Cortex of kidney (tissue), 1 donor: Measurements from ENCODE around the gene SEC14L5.

Experiments used
- DNase-seq: peaks from one replicate; lab custom pipeline; 2025; lab: John Stamatoyannopoulos, UW

Gene SEC14L5

GRCh38 chr16:4987580-4988374 lies 29.6 kb downstream of the SEC14L5 start:
- no peak for DNase-seq

GRCh38 chr16:4988647-4989046 lies 30.5 kb downstream of the SEC14L5 start:
- DNase-seq = no peak

DNA sequence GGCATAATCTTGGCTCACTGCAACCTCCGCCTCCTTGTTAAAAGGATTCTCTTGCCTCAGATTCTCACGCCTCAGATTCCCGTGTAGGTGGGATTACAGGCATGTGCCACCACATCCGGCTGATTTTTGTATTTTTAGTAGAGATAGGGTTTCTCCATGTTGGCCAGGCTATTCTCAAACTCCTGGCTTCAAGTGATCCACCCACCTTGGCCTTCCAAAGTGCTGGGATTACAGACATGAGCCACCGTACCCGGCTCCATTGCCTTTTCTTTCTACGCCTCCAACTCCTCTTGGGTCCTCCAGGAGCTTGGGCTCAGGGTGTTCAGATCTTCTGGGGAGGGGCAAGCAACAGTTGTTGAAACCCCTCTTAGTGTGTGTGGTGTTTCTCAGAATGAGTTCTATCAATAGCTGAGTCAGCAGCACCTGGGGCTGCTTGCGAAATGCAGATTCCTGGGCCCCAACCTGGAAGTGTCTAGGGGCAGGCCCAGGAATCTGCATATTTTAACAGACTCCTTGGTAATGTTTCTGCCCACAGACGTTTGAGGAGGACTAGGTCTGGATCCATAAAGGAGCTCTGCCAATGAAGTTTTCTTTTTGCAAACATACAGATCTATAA lies 31.4 kb downstream of the SEC14L5 start:
- DNase-seq = no peak

GRCh38 chr16:4990415-4990814 lies 32.3 kb downstream of the SEC14L5 start:
- no peak for DNase-seq

DNA sequence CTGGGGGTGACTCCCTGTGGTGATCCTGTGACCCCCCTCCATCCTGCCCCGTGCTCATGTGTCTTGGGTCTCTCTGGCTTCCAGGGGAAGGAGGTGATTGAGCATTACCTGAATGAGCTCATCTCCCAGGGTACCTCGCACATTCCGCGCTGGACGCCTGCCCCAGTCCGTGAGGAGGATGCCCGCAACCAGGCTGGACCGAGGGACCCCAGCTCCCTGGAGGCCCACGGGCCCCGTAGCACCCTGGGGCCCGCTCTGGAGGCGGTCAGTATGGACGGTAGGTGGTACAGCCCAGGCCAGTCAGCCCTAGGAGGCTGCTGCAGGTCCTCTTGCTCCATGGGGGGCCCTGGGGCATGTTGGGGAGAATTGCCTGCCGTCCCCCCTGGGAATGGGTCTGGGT lies 33.6 kb downstream of the SEC14L5 start:
- DNase-seq = no peak

DNA sequence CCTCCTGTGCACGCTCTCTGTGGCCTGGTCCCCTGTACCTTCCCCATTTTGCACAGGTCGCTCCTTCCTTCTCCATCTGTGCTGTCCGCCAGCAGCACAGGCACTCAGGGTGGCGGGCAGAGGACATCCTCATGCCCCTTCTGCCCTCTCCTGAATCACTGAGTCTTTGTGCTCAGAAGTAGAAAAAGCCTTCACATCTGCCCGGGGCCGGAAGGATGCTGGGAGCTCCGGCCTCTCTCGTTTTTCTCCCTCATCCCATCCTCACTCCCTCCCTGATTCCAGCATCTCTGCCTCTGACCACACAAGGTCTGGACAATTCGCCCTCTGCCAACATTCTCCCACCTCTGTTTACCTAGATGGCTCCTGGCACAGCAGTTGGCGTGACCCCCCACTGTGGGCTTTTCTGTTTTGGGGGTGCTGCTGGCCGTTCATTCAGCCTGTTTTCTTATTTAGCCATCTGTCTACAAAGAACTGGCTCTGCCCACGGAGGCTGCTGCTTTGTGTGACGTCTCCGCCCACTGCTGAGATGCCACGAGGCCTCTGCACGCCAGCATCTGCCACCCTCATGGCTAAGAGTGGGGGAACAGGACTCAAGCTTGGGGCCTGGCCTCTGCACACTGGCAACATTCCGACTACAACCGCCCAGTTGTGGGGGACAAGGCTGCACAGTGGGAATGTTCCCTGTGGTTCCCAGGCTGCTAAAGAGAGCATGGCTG lies 36.7 kb downstream of the SEC14L5 start:
- DNase-seq = no peak

- DNase-seq = no peak
These were observed 42.5 kb downstream of the SEC14L5 start for GRCh38 chr16:5000573-5001001.

GRCh38 chr16:5001571-5001970 lies 43.4 kb downstream of the SEC14L5 start:
- DNase-seq = no peak

DNA sequence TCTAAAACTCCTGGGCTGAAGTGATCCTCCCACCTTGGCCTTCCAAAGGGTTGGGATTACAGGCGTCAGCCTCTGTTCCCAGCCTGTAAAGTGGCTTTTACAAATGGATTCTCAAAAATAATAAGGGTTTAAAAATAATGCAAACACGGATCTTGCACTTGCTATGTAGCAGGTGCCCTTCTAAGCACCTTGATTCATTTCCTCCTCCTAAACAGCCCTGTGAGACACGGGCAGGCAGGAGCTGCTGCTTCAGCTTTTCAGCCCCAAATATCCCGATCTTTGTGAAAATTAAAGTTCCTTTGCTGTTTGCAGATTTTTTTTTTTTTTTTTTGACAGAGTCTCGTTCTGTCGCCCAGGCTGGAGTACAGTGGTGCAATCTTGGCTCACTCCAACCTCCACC lies 43.9 kb downstream of the SEC14L5 start:
- DNase-seq = no peak

- DNase-seq = no peak
These were observed 44.6 kb downstream of the SEC14L5 start for GRCh38 chr16:5002699-5003143.

DNA sequence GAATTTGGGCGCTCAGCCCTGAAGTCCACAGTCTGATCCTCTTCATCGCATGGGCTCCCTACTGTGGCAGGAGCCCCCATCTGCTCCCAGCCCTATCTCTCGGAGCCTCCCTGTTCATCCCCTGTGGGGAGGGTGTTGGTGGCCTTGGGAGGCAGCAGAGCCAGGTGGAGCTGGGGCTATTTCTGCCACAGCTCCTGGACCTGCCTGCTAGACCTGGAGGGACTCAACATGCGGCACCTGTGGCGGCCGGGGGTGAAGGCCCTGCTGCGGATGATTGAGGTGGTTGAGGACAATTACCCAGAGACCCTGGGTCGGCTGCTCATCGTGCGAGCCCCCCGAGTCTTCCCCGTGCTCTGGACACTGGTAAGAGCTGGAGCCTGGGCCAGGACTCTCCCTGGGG lies 45.1 kb downstream of the SEC14L5 start:
- DNase-seq = no peak

DNA sequence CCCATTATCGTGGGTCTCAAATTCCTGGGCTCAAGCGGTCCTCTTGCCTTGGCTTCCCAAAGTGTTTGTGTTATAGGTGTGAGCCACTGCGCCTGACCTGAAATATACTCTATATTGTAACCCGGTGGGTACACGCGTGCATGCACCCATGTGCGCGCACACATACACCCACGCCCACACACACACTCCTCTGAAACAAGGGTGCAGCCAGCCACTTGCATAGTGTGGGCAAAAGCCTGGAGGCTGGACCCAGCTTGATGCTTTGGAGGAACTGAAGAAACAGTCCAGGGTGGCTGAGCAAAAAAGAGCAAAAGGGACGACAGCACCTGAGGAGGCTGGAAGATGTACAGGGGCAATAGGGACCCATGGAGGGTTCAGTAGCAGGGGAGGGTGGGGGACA lies 45.7 kb downstream of the SEC14L5 start:
- no peak for DNase-seq

GRCh38 chr16:5004311-5004710 lies 46.2 kb downstream of the SEC14L5 start:
- no peak for DNase-seq

GRCh38 chr16:5005916-5006315 lies 47.8 kb downstream of the SEC14L5 start:
- no peak for DNase-seq

DNA sequence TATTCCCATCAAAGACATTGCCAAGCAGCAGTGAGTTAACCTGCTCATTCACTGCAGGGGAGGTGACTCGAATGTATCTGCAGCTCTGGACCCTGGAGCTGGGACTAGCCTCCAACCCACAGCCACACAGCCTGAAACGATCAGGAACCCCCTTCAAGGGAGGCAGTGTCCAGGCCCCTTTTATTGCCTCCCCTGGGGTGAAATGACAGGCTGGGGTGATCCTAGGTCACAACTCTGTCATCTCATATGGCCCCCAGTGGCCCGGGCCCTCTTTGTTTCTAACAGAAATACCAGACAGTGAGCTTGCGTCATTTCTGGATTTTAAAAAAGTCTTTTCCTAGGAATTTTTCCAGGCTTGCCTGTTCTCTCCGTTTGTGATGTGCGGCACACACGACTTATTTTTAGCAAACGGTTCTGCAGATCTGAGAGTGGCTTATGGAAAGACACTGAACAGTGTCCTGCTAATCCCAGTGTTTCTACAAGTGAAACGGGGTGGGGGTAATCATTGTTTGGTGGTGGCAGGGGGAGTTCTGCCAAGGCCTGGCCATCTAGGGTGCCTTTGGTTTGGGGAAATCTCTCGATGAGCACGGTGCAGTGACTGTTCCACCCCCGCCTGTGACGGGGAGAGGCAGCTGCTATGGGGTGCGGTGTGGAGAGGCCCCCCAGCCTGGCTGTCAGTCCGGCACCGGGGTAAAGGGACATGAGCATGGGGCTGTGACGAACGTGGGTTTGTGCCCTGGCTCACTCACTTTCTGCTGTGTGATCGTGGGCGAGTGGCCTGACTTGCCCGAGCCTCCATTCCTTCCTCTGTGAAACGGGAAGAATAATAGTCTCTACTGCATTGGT lies 48.4 kb downstream of the SEC14L5 start:
- DNase-seq = no peak

GRCh38 chr16:5007256-5007655 lies 49.1 kb downstream of the SEC14L5 start:
- no peak for DNase-seq

DNA sequence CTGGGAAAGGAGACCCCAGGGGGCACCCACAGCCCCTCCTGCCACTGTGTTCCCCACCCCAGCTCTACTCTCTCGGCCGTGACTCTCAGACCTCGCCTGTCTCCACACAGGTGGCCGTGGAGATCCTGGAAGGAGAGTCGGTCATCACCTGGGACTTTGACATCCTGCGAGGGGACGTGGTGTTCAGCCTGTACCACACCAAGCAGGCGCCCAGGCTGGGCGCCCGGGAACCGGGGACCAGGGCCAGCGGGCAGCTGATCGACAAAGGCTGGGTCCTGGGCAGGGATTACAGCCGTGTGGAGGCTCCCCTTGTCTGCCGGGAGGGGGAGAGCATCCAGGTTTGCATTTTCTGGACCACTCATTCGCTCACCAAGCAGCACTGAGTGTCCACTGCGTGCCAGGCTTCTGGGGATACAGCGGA lies 50.2 kb downstream of the SEC14L5 start:
- no peak for DNase-seq

GRCh38 chr16:5010576-5011329 lies 52.6 kb downstream of the SEC14L5 start:
- DNase-seq = no peak

- DNase-seq = no peak
These were observed 53.5 kb downstream of the SEC14L5 start for GRCh38 chr16:5011637-5012036.

- DNase-seq = no peak
These were observed 54.8 kb downstream of the SEC14L5 start for GRCh38 chr16:5012887-5013286.

- no peak for DNase-seq
These were observed 57.2 kb downstream of the SEC14L5 start for GRCh38 chr16:5015351-5015750.
